DOHH2 (cell line): ENCODE measurements around the gene PDLIM7.

Experiments
- H3F3A ChIP-seq: fragments of 200-600 bp; sonication (generic), shearing (Covaris generic); 2 replicates; pipeline ENCODE4 v1.6.0; 2016; ENCODE audit warnings: antibody characterized with exemption, mild to moderate bottlenecking; ENCODE audit not compliant: control insufficient read depth, insufficient read depth
- H3K27ac ChIP-seq: fragments of 200-600 bp; sonication (generic); 2 replicates; pipeline ENCODE4 v1.5.1; 2014; ENCODE audit warnings: low read depth, mild to moderate bottlenecking, low read length, moderate library complexity
- H3K27me3 ChIP-seq: fragments of 200-600 bp; sonication (generic); 2 replicates; pipeline ENCODE4 v1.6.1; 2014; ENCODE audit warnings: mild to moderate bottlenecking, low read length, mixed read lengths; ENCODE audit not compliant: control insufficient read depth
- H3K36me3 ChIP-seq: fragments of 200-600 bp; sonication (generic); 2 replicates; pipeline ENCODE4 v1.6.1; 2014; ENCODE audit warnings: mild to moderate bottlenecking, low read length, moderate library complexity, mixed read lengths; ENCODE audit not compliant: control insufficient read depth
- H3K4me1 ChIP-seq: fragments of 200-600 bp; sonication (generic); 2 replicates; pipeline ENCODE4 v1.6.1; 2014; ENCODE audit warnings: mild to moderate bottlenecking, low read length, mixed read lengths; ENCODE audit not compliant: control insufficient read depth
- H3K4me2 ChIP-seq: fragments of 200-600 bp; sonication (generic); 2 replicates; pipeline ENCODE4 v1.6.0; 2014; ENCODE audit warnings: mild to moderate bottlenecking, low read length, moderate library complexity
- H3K4me3 ChIP-seq: fragments of 200-600 bp; sonication (generic); 2 replicates; pipeline ENCODE4 v1.5.1; 2014; ENCODE audit warnings: mild to moderate bottlenecking, low read length, mixed read lengths
- H3K79me2 ChIP-seq: fragments of 200-600 bp; sonication (generic); 2 replicates; pipeline ENCODE4 v1.6.1; 2014; ENCODE audit warnings: mild to moderate bottlenecking, low read length, mixed read lengths; ENCODE audit not compliant: control insufficient read depth
- H3K9me2 ChIP-seq: fragments of 200-600 bp; sonication (generic); replicated peaks from 2 replicates; pipeline ENCODE4 v1.6.1; 2014; ENCODE audit warnings: mild to moderate bottlenecking, low read length, mixed read lengths; ENCODE audit not compliant: control insufficient read depth
- H3K9me3 ChIP-seq: fragments of 200-600 bp; sonication (generic); 2 replicates; pipeline ENCODE4 v1.6.1; 2014; ENCODE audit warnings: antibody characterized with exemption, low read length, mixed read lengths; ENCODE audit not compliant: control insufficient read depth, insufficient read depth
- H4K20me1 ChIP-seq: fragments of 200-600 bp; sonication (generic); 2 replicates; pipeline ENCODE4 v1.6.0; 2014; ENCODE audit warnings: low read depth, mild to moderate bottlenecking, antibody characterized with exemption, low read length, moderate library complexity; ENCODE audit not compliant: control insufficient read depth, insufficient read depth
- EZH2phosphoT487 ChIP-seq: fragments of 200-600 bp; sonication (generic); IDR thresholded peaks from 2 replicates; pipeline ENCODE4 v1.6.1; 2017; ENCODE audit warnings: borderline replicate concordance, mild to moderate bottlenecking, antibody characterized with exemption, low read length, moderate library complexity, mixed read lengths
- TF ChIP-seq, protein P1 (sequence below): fragments of 200-600 bp; sonication (generic); IDR thresholded peaks from one replicate; pipeline ENCODE4 v1.5.1; 2014; ENCODE audit warnings: antibody characterized with exemption, mild to moderate bottlenecking, low read depth, low read length; ENCODE audit not compliant: poor library complexity, severe bottlenecking

Gene PDLIM7

GRCh38 chr5:177529247-177530203 lies 32.1 kb upstream of the PDLIM7 start:
- no peaks in the 10 kb centered on the region for H3K9me2 ChIP-seq
- no peak for TF ChIP-seq EZH2phosphoT487
- TF ChIP-seq, protein P1, sequence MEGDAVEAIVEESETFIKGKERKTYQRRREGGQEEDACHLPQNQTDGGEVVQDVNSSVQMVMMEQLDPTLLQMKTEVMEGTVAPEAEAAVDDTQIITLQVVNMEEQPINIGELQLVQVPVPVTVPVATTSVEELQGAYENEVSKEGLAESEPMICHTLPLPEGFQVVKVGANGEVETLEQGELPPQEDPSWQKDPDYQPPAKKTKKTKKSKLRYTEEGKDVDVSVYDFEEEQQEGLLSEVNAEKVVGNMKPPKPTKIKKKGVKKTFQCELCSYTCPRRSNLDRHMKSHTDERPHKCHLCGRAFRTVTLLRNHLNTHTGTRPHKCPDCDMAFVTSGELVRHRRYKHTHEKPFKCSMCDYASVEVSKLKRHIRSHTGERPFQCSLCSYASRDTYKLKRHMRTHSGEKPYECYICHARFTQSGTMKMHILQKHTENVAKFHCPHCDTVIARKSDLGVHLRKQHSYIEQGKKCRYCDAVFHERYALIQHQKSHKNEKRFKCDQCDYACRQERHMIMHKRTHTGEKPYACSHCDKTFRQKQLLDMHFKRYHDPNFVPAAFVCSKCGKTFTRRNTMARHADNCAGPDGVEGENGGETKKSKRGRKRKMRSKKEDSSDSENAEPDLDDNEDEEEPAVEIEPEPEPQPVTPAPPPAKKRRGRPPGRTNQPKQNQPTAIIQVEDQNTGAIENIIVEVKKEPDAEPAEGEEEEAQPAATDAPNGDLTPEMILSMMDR, result no peak
- no peaks in the 10 kb centered on the region for H3K9me3 ChIP-seq
- no peak overlapping the region for H3K27ac ChIP-seq
- peaks cover 80% of the 10 kb centered on the region for H3K36me3 ChIP-seq
- H3K4me1 ChIP-seq, result no peaks in the 10 kb centered on the region
- H3K4me3 ChIP-seq, result no peak overlapping the region
- H3K27me3 ChIP-seq, result no peaks in the 10 kb centered on the region
- H3K4me2 ChIP-seq, result no peak overlapping the region
- H4K20me1 ChIP-seq, result no peaks in the 10 kb centered on the region
- no peaks in the 10 kb centered on the region for H3K79me2 ChIP-seq
- H3F3A ChIP-seq, result no peaks in the 10 kb centered on the region

DNA sequence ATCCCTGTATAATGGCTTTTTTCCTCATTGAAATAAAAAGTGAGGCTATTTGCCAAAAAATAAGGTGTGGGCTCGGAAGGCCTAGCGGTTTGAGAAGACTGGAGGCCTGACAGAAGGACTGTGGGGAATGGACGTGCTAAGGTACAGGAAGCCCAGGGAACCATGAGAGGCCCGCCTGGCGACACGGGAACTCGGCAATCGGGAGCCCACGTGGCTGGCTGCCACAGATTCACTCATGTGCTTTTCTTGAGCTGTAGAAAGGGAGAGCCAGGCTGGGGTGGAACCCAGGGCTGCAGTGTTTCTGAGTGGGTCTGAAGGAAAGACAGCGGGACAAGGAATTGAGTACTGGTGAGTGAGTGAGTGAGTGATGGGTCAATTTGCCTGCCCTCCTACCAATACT lies 31.2 kb upstream of the PDLIM7 start:
- peaks cover 83% of the 10 kb centered on the region for H3K36me3 ChIP-seq
- H3K79me2 ChIP-seq, result no peaks in the 10 kb centered on the region

GRCh38 chr5:177527595-177527994 lies 30.2 kb upstream of the PDLIM7 start:
- Histone ChIP-seq H3K4me1 (no peaks in the 10 kb centered on the region), H3K27me3 (no peaks in the 10 kb centered on the region), H3K36me3 (peaks cover 85% of the 10 kb centered on the region), H3K9me2 (no peaks in the 10 kb centered on the region), H3K4me2 (no peak overlapping the region), H3K4me3 (no peak overlapping the region), H4K20me1 (no peaks in the 10 kb centered on the region), H3K9me3 (no peaks in the 10 kb centered on the region), H3F3A (no peaks in the 10 kb centered on the region), H3K79me2 (no peaks in the 10 kb centered on the region), H3K27ac (no peak overlapping the region)
- TF ChIP-seq, protein P1, result no peak
- no peak for TF ChIP-seq EZH2phosphoT487

More for the DNA sequence above, 31.2 kb upstream of the PDLIM7 start:
- Histone ChIP-seq H3F3A (no peaks in the 10 kb centered on the region), H3K4me1 (no peaks in the 10 kb centered on the region), H3K4me3 (no peak overlapping the region), H3K27me3 (no peaks in the 10 kb centered on the region), H4K20me1 (no peaks in the 10 kb centered on the region), H3K9me2 (no peaks in the 10 kb centered on the region), H3K9me3 (no peaks in the 10 kb centered on the region), H3K27ac (no peak overlapping the region), H3K4me2 (no peak overlapping the region)
- TF ChIP-seq, protein P1, result no peak
- TF ChIP-seq EZH2phosphoT487, result no peak
